ENCODE measurements around the gene ZNF778. TPM values are rescaled to one million over a fixed set of nuclear protein-coding genes. Genes with fewer than 3 reads are reported as not detected.
"Not testable (repeated sequence)": the region's sequence is repeated elsewhere in the genome, so short reads cannot be mapped to it uniquely, and the experiment has no call there.

Gene ZNF778
- total RNA-seq, 1 donor from 2014 or later: 21.5 TPM

GRCh38 chr16:89191901-89192185 lies 25.7 kb upstream of the ZNF778 start:
- Histone ChIP-seq H3K4me3 (peak overlapping the region; percentile 7), H3K27ac (no peak overlapping the region), H3F3A (ENCODE audit: low read depth) (peaks cover 19% of the 10 kb centered on the region), H3K9me3 (ENCODE audit: low read depth) (no peaks in the 10 kb centered on the region), H3K36me3 (no peaks in the 10 kb centered on the region), H4K20me1 (ENCODE audit: low read depth) (no peaks in the 10 kb centered on the region), H3K27me3 (peaks cover 67% of the 10 kb centered on the region), H3K4me2 (peak overlapping the region; percentile 60), H3K79me2 (ENCODE audit: low read depth) (no peaks in the 10 kb centered on the region), H3K9ac (no peak overlapping the region), H3K4me1 (no peaks in the 10 kb centered on the region), H2AFZ (replicated peaks) (no peak overlapping the region)
- Mint-ChIP-seq H3K4me3 (no peak overlapping the region), H3K9me3 (no peaks in the 10 kb centered on the region), H3K4me1 (no peaks in the 10 kb centered on the region), H3K36me3 (no peaks in the 10 kb centered on the region), H3K27ac (no peak overlapping the region), H3K27me3 (ENCODE audit: insufficient read depth, low read depth) (peaks cover 30% of the 10 kb centered on the region)
- peak; percentile 1 for DNase-seq (ENCODE audit: low spot score)
- TF ChIP-seq, protein P1, sequence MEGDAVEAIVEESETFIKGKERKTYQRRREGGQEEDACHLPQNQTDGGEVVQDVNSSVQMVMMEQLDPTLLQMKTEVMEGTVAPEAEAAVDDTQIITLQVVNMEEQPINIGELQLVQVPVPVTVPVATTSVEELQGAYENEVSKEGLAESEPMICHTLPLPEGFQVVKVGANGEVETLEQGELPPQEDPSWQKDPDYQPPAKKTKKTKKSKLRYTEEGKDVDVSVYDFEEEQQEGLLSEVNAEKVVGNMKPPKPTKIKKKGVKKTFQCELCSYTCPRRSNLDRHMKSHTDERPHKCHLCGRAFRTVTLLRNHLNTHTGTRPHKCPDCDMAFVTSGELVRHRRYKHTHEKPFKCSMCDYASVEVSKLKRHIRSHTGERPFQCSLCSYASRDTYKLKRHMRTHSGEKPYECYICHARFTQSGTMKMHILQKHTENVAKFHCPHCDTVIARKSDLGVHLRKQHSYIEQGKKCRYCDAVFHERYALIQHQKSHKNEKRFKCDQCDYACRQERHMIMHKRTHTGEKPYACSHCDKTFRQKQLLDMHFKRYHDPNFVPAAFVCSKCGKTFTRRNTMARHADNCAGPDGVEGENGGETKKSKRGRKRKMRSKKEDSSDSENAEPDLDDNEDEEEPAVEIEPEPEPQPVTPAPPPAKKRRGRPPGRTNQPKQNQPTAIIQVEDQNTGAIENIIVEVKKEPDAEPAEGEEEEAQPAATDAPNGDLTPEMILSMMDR (IDR thresholded peaks at IDR 0.05): no peak
- TF ChIP-seq EZH2phosphoT487 (IDR thresholded peaks at IDR 0.05) (no peak), EZH2 (IDR thresholded peaks at IDR 0.05) (no peak)

GRCh38 chr16:89192186-89192955 lies 25.1 kb upstream of the ZNF778 start:
- not testable (repeated sequence) for H3K4me1 Mint-ChIP-seq; H2AFZ ChIP-seq (replicated peaks)
- peaks cover 14% of the 10 kb centered on the region for H3F3A ChIP-seq (ENCODE audit: low read depth)

DNA sequence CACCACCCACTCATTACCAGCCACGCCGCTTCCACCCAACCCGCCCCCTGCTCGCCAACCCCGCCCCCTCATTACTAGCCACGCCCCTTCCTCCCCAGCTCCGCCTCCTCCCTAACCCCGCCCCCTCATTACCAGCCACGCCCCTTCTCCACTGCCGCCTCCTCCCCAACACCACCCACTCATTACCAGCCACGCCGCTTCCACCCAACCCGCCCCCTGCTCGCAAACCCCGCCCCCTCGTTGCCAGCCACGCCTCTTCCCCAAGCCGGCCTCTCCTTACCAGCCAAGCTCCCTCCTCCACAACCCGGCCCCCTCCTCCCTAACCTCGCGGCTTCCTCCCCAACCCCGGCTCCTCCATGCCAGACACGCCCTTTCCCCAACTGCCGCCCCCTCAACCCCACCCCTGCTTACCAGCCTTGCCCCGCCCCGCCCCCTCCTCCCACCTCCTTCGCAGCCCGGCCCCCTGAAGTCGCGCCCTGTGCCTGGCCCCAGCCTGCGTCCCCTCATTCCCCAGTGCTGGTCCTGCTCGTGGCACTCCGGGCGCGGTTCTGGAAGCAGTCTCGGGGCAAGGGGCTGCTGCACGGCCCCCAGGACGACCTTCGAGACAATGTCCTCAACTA lies 24.4 kb upstream of the ZNF778 start:
- Histone ChIP-seq H3K4me3 (no peak overlapping the region), H2AFZ (replicated peaks) (no peak overlapping the region), H3K79me2 (ENCODE audit: low read depth) (no peaks in the 10 kb centered on the region), H3K4me1 (no peaks in the 10 kb centered on the region), H3K27ac (no peak overlapping the region), H3F3A (ENCODE audit: low read depth) (peaks cover 11% of the 10 kb centered on the region), H4K20me1 (ENCODE audit: low read depth) (no peaks in the 10 kb centered on the region), H3K9me3 (ENCODE audit: low read depth) (no peaks in the 10 kb centered on the region), H3K36me3 (no peaks in the 10 kb centered on the region), H3K27me3 (peaks cover 74% of the 10 kb centered on the region), H3K4me2 (no peak overlapping the region), H3K9ac (no peak overlapping the region)
- Mint-ChIP-seq H3K4me3 (no peak overlapping the region), H3K36me3 (no peaks in the 10 kb centered on the region), H3K27me3 (ENCODE audit: insufficient read depth, low read depth) (peaks cover 27% of the 10 kb centered on the region), H3K4me1 (no peaks in the 10 kb centered on the region), H3K9me3 (no peaks in the 10 kb centered on the region), H3K27ac (no peak overlapping the region)
- TF ChIP-seq, protein P1 (IDR thresholded peaks at IDR 0.05): no peak
- TF ChIP-seq EZH2 (IDR thresholded peaks at IDR 0.05) (no peak), EZH2phosphoT487 (IDR thresholded peaks at IDR 0.05) (no peak)
- DNase-seq (ENCODE audit: low spot score): peak; percentile 63

More at GRCh38 chr16:89192186-89192955, 25.1 kb upstream of the ZNF778 start:
- peaks cover 28% of the 10 kb centered on the region for H3K27me3 Mint-ChIP-seq (ENCODE audit: insufficient read depth, low read depth)
- H3K36me3 ChIP-seq; H3K9ac ChIP-seq; H4K20me1 ChIP-seq (ENCODE audit: low read depth); H3K4me3 Mint-ChIP-seq; H3K9me3 ChIP-seq (ENCODE audit: low read depth); H3K36me3 Mint-ChIP-seq; H3K27ac ChIP-seq; H3K9me3 Mint-ChIP-seq; H3K79me2 ChIP-seq (ENCODE audit: low read depth); H3K4me1 ChIP-seq; H3K27ac Mint-ChIP-seq: not testable (repeated sequence)
- Histone ChIP-seq H3K4me3 (peak overlapping the region; percentile 7), H3K27me3 (peaks cover 71% of the 10 kb centered on the region), H3K4me2 (peak overlapping the region; percentile 60)
- DNase-seq (ENCODE audit: low spot score): peak; percentile 67
- TF ChIP-seq EZH2phosphoT487 (IDR thresholded peaks at IDR 0.05): peak; percentile 58
- peak; percentile 54 for TF ChIP-seq EZH2 (IDR thresholded peaks at IDR 0.05)

Data from neural progenitor cell (in vitro differentiated cells).